A549 (cell line): ENCODE results near the gene SYTL1.

Source experiments
- CEBPB ChIP-seq, 2 experiments: fragments of >200 bp in 1 of 2; sonication (Bioruptor Twin) in 1 of 2; formaldehyde crosslinking in 1 of 2; IDR thresholded peaks; 2 replicates each; pipeline ENCODE4 v1.6.1; 2012 to 2016
- CTCF ChIP-seq: fragments of >200 bp; sonication (Bioruptor Twin); formaldehyde crosslinking; IDR thresholded peaks from 3 replicates; pipeline ENCODE4 v1.5.1; 2016
- EP300 ChIP-seq, 2 experiments: fragments of >200 bp; sonication (Bioruptor Twin); formaldehyde crosslinking; IDR thresholded peaks; 2 replicates in 1 of 2; 3 replicates in 1 of 2; pipeline ENCODE4 v1.6.1; 2016 to 2017
- JUNB ChIP-seq: fragments of >200 bp; sonication (Bioruptor Twin); formaldehyde crosslinking; IDR thresholded peaks from 2 replicates; pipeline ENCODE4 v1.6.1; 2016
- TF ChIP-seq, protein P1 (sequence below): IDR thresholded peaks from 2 replicates; pipeline ENCODE4 v1.6.1; 2012; ENCODE audit warnings: low read depth, borderline replicate concordance

DNA sequence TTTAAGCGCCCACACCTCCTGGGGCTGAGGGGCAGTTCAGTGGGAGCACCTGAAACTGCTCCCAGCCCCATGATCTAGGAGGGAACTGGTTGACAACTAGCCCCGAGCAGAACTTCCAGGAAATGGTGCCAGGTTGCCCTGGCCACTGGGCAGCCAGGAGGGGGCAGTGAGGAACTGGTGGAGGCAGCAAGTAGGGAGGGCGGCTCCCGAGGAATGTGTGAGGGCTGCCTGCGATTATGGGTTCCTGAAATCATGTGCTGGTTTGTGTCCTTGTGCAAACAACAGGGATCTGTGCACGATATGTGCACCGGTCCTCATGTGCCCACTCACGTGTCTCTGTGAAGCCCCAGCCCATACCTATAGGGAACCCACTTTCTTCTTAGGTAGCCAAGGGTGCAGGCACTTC is 60.5 kb downstream of the SYTL1 start:
- TF ChIP-seq, protein P1, sequence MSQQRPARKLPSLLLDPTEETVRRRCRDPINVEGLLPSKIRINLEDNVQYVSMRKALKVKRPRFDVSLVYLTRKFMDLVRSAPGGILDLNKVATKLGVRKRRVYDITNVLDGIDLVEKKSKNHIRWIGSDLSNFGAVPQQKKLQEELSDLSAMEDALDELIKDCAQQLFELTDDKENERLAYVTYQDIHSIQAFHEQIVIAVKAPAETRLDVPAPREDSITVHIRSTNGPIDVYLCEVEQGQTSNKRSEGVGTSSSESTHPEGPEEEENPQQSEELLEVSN = no peak
- TF ChIP-seq CEBPB (IDR thresholded peaks at IDR 0.05) (no peak), EP300 (IDR thresholded peaks at IDR 0.05) (no peak), JUNB (no peak), CTCF (0 out of 3 replicates have a peak, but pooled peaks have one; percentile 14)
